GM19025 (cell line): Measurements from ENCODE around the gene CFAP410.
A peak's percentile ranks its signal among the peaks of the same experiment; 100 is the strongest.

ENCODE experiments used
- ATAC-seq: cut with Tn5 transposase; IDR thresholded peaks from one replicate; pipeline ENCODE4 v1.9.1; 2021; ENCODE audit warnings: mild to moderate bottlenecking, low read depth, moderate library complexity; ENCODE audit not compliant: unreplicated experiment

Gene CFAP410

GRCh38 chr21:44301961-44302406 lies 37.2 kb downstream of the CFAP410 start:
- ATAC-seq = no peak

- no peak for ATAC-seq
Observed at GRCh38 chr21:44301141-44301540, 38.0 kb downstream of the CFAP410 start.

GRCh38 chr21:44300262-44300959 lies 38.8 kb downstream of the CFAP410 start:
- ATAC-seq = peak; percentile 26

- peak; percentile 63 for ATAC-seq
Observed at GRCh38 chr21:44299458-44300261, 39.5 kb downstream of the CFAP410 start, which contains the start of gene PFKL. TSS of gene PFKL (plus strand) at chr21:44300053. CDS start at chr21:44300106, 53 bp downstream.

GRCh38 chr21:44299085-44299457 lies 40.1 kb downstream of the CFAP410 start:
- no peak for ATAC-seq

GRCh38 chr21:44298301-44298700 lies 40.9 kb downstream of the CFAP410 start:
- ATAC-seq = no peak

- ATAC-seq = no peak
Observed at GRCh38 chr21:44297525-44298290, 41.5 kb downstream of the CFAP410 start.

- ATAC-seq = no peak
Observed at GRCh38 chr21:44296916-44297315, 42.3 kb downstream of the CFAP410 start.

- no peak for ATAC-seq
Observed at GRCh38 chr21:44296103-44296519, 43.1 kb downstream of the CFAP410 start.

GRCh38 chr21:44295646-44296045 lies 43.5 kb downstream of the CFAP410 start:
- no peak for ATAC-seq

- ATAC-seq = no peak
Observed at GRCh38 chr21:44295163-44295573, 44.0 kb downstream of the CFAP410 start.

GRCh38 chr21:44294391-44295162 lies 44.6 kb downstream of the CFAP410 start:
- no peak for ATAC-seq

GRCh38 chr21:44293551-44294231 lies 45.5 kb downstream of the CFAP410 start:
- ATAC-seq = no peak

GRCh38 chr21:44292812-44293195 lies 46.4 kb downstream of the CFAP410 start:
- no peak for ATAC-seq

- ATAC-seq = no peak
Observed at GRCh38 chr21:44291936-44292811, 47.0 kb downstream of the CFAP410 start.

GRCh38 chr21:44291078-44291935 lies 47.9 kb downstream of the CFAP410 start:
- no peak for ATAC-seq

GRCh38 chr21:44290327-44291077 lies 48.7 kb downstream of the CFAP410 start:
- no peak for ATAC-seq
